Endothelial cell of umbilical vein (primary cell): ENCODE measurements around the gene TUBB1. TPM values are rescaled to one million over a fixed set of nuclear protein-coding genes. Genes with fewer than 3 reads are reported as not detected.

ENCODE experiments used
- BruUV-seq: library from RNA; stranded (reverse); fragments of 400-500 nt; replicated peaks from 2 replicates; lab custom pipeline; 2021; lab: Mats Ljungman, UMichigan
- CTCF ChIA-PET: fragments of 300-600, 350-600 bp; sonication (Branson Sonifier 250); formaldehyde crosslinking; loops from one replicate; lab custom pipeline; 2021; ENCODE audit warnings: antibody characterized with exemption, inconsistent platforms; lab: Charles Lee
- POLR2A ChIA-PET: fragments of 300-600, 350-600 bp; sonication (Branson Sonifier 250); formaldehyde crosslinking; loops from one replicate; lab custom pipeline; 2021; ENCODE audit warnings: antibody characterized with exemption, inconsistent platforms; lab: Charles Lee
- DNase-seq: peaks from one replicate; pipeline ENCODE4 v3.0.0-alpha.2; 2011; ENCODE audit warnings: low read depth, low spot score
- FAIRE-seq: peaks from 2 replicates; lab custom pipeline; 2011; peaks lifted over from hg19 to GRCh38; lab: Jason Lieb, UNC
- H2AFZ ChIP-seq: 2 replicates; pipeline ENCODE4 v1.6.0; 2012; ENCODE audit warnings: low read depth, low read length, control low read depth, inconsistent platforms
- H3K27ac ChIP-seq: 2 replicates; pipeline ENCODE4 v1.5.1; 2011; ENCODE audit warnings: low read depth, mild to moderate bottlenecking, control low read depth, low read length, moderate library complexity; ENCODE audit not compliant: insufficient read depth
- H3K27me3 ChIP-seq, 2 experiments: 2 replicates each; pipeline versions ENCODE4 v1.6.0 to v1.6.1; 2011; ENCODE audit warnings: low read length in 2 of 2, mixed read lengths in 1 of 2; ENCODE audit not compliant: control insufficient read depth in 2 of 2, insufficient read depth in 2 of 2
- H3K36me3 ChIP-seq, 2 experiments: 2 replicates in 1 of 2; 3 replicates in 1 of 2; pipeline ENCODE4 v1.5.1; 2011; ENCODE audit warnings: low read length in 2 of 2, mild to moderate bottlenecking in 1 of 2, moderate library complexity in 1 of 2; ENCODE audit not compliant: control insufficient read depth in 2 of 2, insufficient read depth in 2 of 2; ENCODE audit errors: extremely low read depth in 1 of 2
- H3K4me1 ChIP-seq: 3 replicates; pipeline ENCODE4 v1.5.1; 2011; ENCODE audit warnings: mild to moderate bottlenecking, low read length; ENCODE audit not compliant: control insufficient read depth, insufficient read depth; ENCODE audit errors: extremely low read depth
- H3K4me2 ChIP-seq: 2 replicates; pipeline ENCODE4 v1.6.1; 2011; ENCODE audit warnings: low read length, control low read depth, mixed read lengths; ENCODE audit not compliant: insufficient read depth
- H3K4me3 ChIP-seq, 3 experiments: fragments of 200-600 bp in 1 of 3; sonication (generic), shearing (Covaris generic) in 1 of 3; replicated peaks in 1 of 3; 2 replicates each; pipeline ENCODE4 v1.5.1; 2011 to 2016; ENCODE audit warnings: control low read depth in 3 of 3, low read length in 3 of 3, mild to moderate bottlenecking in 2 of 3, inconsistent platforms in 1 of 3, low read depth in 1 of 3, moderate library complexity in 1 of 3; ENCODE audit not compliant: insufficient read depth in 1 of 3
- H3K79me2 ChIP-seq: 2 replicates; pipeline ENCODE4 v1.6.0; 2012; ENCODE audit warnings: low read length, inconsistent platforms; ENCODE audit not compliant: control insufficient read depth, insufficient read depth
- H3K9ac ChIP-seq: replicated peaks from 2 replicates; pipeline ENCODE3; 2011; ENCODE audit warnings: low read length, control low read depth; ENCODE audit not compliant: insufficient read depth; ENCODE audit errors: extremely low read depth
- H3K9me1 ChIP-seq: replicated peaks from 3 replicates; pipeline ENCODE4 v1.6.0; 2011; ENCODE audit warnings: mild to moderate bottlenecking, low read length; ENCODE audit not compliant: control insufficient read depth, insufficient read depth; ENCODE audit errors: extremely low read depth
- H3K9me3 ChIP-seq: replicated peaks from 2 replicates; pipeline ENCODE4 v1.5.1; 2012; ENCODE audit warnings: low read length, inconsistent platforms; ENCODE audit not compliant: control insufficient read depth, insufficient read depth
- H4K20me1 ChIP-seq: replicated peaks from 2 replicates; pipeline ENCODE3; 2011; ENCODE audit warnings: mild to moderate bottlenecking, low read length; ENCODE audit not compliant: control insufficient read depth, insufficient read depth; ENCODE audit errors: extremely low read depth
- EZH2 ChIP-seq: IDR thresholded peaks from 2 replicates; pipeline ENCODE4 v1.6.1; 2012; ENCODE audit warnings: borderline replicate concordance, low read depth, mild to moderate bottlenecking, moderate library complexity, low read length, inconsistent platforms; ENCODE audit not compliant: severe bottlenecking
- FOS ChIP-seq: IDR thresholded peaks from 2 replicates; pipeline ENCODE4 v1.6.1; 2011; ENCODE audit warnings: mild to moderate bottlenecking, low read length, moderate library complexity, borderline replicate concordance; ENCODE audit not compliant: insufficient read depth
- JUN ChIP-seq: IDR thresholded peaks from 2 replicates; pipeline ENCODE4 v1.6.1; 2011; ENCODE audit warnings: borderline replicate concordance, low read depth; ENCODE audit not compliant: insufficient read length, insufficient read depth
- MYC ChIP-seq: IDR thresholded peaks from one replicate; pipeline ENCODE4 v1.6.1; 2011; ENCODE audit warnings: mild to moderate bottlenecking, low read depth, low read length
- POLR2AphosphoS5 ChIP-seq: IDR thresholded peaks from 2 replicates; pipeline ENCODE4 v1.6.1; 2012; ENCODE audit warnings: low read depth, mild to moderate bottlenecking, control low read depth, low read length, moderate library complexity; ENCODE audit not compliant: insufficient read depth
- dilution Hi-C: fragments of 300-500 bp; cut with MboI; formaldehyde crosslinking; loops from one replicate; pipeline ENCODE4 v1.15.0; 2019; ENCODE audit warnings: low sequenced_read_pairs; ENCODE audit not compliant: extremely low pct_ligation_motif_present
- intact Hi-C: fragments of 100-400 bp; cut with micrococcal nuclease; formaldehyde crosslinking; loops from one replicate; pipeline ENCODE4 v1.10.0; 2022
- polyA plus RNA-seq, 4 experiments: library from polyadenylated mRNA; depleted of rRNA in 3 of 4; stranded (reverse) in 3 of 4; unstranded in 1 of 4; fragments of >200 nt; gene quantifications; 2 replicates each; pipeline versions ENCODE4 v1.2.1 to v1.2.3, GENCODE V29; 2011 to 2012; ENCODE audit warnings: missing spikeins in 1 of 4
- total RNA-seq: library from RNA; stranded (reverse); gene quantifications from 2 replicates; pipeline ENCODE4 v1.2.3, GENCODE V29; 2021
- TF ChIP-seq, protein P1 (sequence below), 2 donors: IDR thresholded peaks; 1 replicate in 1 of 2; 2 replicates in 1 of 2; pipeline ENCODE4 v1.5.1; 2011; ENCODE audit warnings: low read length in 2 of 2, mild to moderate bottlenecking in 2 of 2, moderate library complexity in 2 of 2, control low read depth in 1 of 2, inconsistent platforms in 1 of 2, low read depth in 1 of 2; ENCODE audit not compliant: insufficient read depth in 1 of 2; ENCODE audit errors: extremely low read depth in 1 of 2

TUBB1 gene
- total and polyA plus RNA-seq, 2 donors (not counting 3 experiments of a cell fraction or from before 2014, with no cell fraction given) = 0.04 TPM; not detected in 1

DNA sequence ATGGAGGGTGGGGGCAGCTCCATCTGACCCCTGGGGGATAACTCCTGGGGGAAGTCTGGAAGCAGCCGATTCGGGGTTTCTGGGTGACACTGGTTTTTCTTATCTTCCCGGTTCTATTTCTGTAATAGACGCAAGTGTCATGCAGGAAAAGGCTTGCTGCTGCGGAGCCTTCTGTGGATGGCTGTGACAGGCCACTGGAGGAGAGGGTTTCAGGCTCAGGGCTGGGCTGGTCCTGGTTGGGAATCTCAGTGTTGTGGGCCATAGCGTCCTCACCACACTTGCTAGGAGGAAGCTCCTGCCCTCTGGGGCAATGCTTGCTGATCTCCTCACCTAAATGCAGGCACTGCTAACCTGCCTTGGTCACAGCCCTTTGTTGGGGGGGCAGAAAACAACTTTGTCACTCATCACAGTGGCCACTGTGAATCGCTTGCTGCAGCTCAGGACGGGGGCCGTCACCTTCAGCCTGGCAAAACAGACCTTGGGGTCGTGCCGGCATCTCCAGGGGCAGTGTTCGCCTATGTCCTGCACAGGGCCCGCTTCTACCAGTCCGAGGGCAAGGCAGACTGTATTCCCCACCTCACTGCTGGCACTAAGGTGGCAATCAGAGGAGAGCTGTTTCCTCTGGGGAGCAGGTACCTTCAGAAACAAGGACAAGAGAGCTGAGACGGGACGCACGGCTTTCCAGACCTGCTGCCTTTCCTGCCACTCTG lies 4.4 kb upstream of the TUBB1 start:
- peaks cover 27% of the 10 kb centered on the region for H3K4me1 ChIP-seq
- DNase-seq = no peak
- H3K4me2 ChIP-seq = no peak overlapping the region
- no peak for FAIRE-seq
- no peak overlapping the region for H3K4me3 ChIP-seq
- no peak for TF ChIP-seq JUN
- TF ChIP-seq MYC = no peak
- TF ChIP-seq POLR2AphosphoS5 = no peak
- no peak for TF ChIP-seq FOS
- TF ChIP-seq, protein P1, sequence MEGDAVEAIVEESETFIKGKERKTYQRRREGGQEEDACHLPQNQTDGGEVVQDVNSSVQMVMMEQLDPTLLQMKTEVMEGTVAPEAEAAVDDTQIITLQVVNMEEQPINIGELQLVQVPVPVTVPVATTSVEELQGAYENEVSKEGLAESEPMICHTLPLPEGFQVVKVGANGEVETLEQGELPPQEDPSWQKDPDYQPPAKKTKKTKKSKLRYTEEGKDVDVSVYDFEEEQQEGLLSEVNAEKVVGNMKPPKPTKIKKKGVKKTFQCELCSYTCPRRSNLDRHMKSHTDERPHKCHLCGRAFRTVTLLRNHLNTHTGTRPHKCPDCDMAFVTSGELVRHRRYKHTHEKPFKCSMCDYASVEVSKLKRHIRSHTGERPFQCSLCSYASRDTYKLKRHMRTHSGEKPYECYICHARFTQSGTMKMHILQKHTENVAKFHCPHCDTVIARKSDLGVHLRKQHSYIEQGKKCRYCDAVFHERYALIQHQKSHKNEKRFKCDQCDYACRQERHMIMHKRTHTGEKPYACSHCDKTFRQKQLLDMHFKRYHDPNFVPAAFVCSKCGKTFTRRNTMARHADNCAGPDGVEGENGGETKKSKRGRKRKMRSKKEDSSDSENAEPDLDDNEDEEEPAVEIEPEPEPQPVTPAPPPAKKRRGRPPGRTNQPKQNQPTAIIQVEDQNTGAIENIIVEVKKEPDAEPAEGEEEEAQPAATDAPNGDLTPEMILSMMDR (IDR thresholded peaks at IDR 0.05; ENCODE audit: extremely low read depth in 1 of 2, insufficient read depth in 1 of 2, low read depth in 1 of 2, low read length in 2 of 2) = no peak
- TF ChIP-seq EZH2 = no peak
- no TSS peak for BruUV-seq
- H4K20me1 ChIP-seq = no peaks in the 10 kb centered on the region
- H3K79me2 ChIP-seq = no peaks in the 10 kb centered on the region
- dilution Hi-C loops = no loop called here
- H2AFZ ChIP-seq = no peak overlapping the region
- no peaks in the 10 kb centered on the region for H3K9me3 ChIP-seq
- POLR2A ChIA-PET = no interaction called here
- no peaks in the 10 kb centered on the region for H3K27me3 ChIP-seq
- intact Hi-C loops = loop anchor here (10.0 kb wide), 2 partner anchors 360 to 930 kb away; partner anchors contain the start of genes FAM217B, PPP1R3D and STX16
- H3K27ac ChIP-seq = no peak overlapping the region
- H3K36me3 ChIP-seq = no peaks in the 10 kb centered on the region
- H3K9me1 ChIP-seq = no peaks in the 10 kb centered on the region
- no peak overlapping the region for H3K9ac ChIP-seq
- CTCF ChIA-PET = interaction anchor here (3.4 kb wide), 1 partner anchor 13 kb away, joined by 14 read pairs; no protein-coding TSS in a partner anchor
